A673 (cell line): ENCODE measurements around the gene FGF7. TPM values are rescaled to one million over a fixed set of nuclear protein-coding genes. Genes with fewer than 3 reads are reported as not detected.

Experiments
- BruUV-seq: library from RNA; stranded (reverse); fragments of 400-500 nt; replicated peaks from 2 replicates; lab custom pipeline; 2021; lab: Mats Ljungman, UMichigan
- CTCF ChIA-PET: fragments of 300-600 bp; sonication (Branson Sonifier 250); formaldehyde crosslinking; loops from one replicate; lab custom pipeline; 2022; ENCODE audit warnings: antibody characterized with exemption; lab: Charles Lee
- POLR2A ChIA-PET: fragments of 300-600 bp; sonication (Branson Sonifier 250); formaldehyde crosslinking; loops from one replicate; lab custom pipeline; 2022; ENCODE audit warnings: antibody characterized with exemption; ENCODE audit not compliant: low non-redundant PET; lab: Charles Lee
- DNase-seq: peaks from one replicate; pipeline ENCODE4 v3.0.0-alpha.2; 2015; ENCODE audit warnings: low spot score
- H3K27ac ChIP-seq: fragments of 200-600 bp; sonication (generic); 2 replicates; pipeline ENCODE4 v1.5.1; 2016; ENCODE audit warnings: mixed run types, low read depth, mild to moderate bottlenecking, mixed read lengths, antibody characterized with exemption, low read length; ENCODE audit not compliant: poor library complexity, severe bottlenecking
- H3K27me3 ChIP-seq: fragments of 200-600 bp; sonication (generic); replicated peaks from 2 replicates; pipeline ENCODE4 v1.6.1; 2017; ENCODE audit warnings: mixed run types, low read depth, mild to moderate bottlenecking, mixed read lengths, antibody characterized with exemption, low read length; ENCODE audit not compliant: insufficient read depth, poor library complexity
- H3K36me3 ChIP-seq: fragments of 200-600 bp; sonication (generic); 2 replicates; pipeline ENCODE4 v1.6.1; 2016; ENCODE audit warnings: mixed run types, mild to moderate bottlenecking, mixed read lengths, antibody characterized with exemption, low read length; ENCODE audit not compliant: insufficient read depth, poor library complexity, severe bottlenecking
- H3K4me1 ChIP-seq: fragments of 200-600 bp; sonication (generic); 2 replicates; pipeline ENCODE4 v1.6.1; 2017; ENCODE audit warnings: mixed run types, mild to moderate bottlenecking, mixed read lengths, antibody characterized with exemption, low read length; ENCODE audit not compliant: insufficient read depth, poor library complexity, severe bottlenecking
- H3K4me3 ChIP-seq: fragments of 200-600 bp; sonication (generic); 2 replicates; pipeline ENCODE4 v1.5.1; 2016; ENCODE audit warnings: low read depth, mixed run types, mild to moderate bottlenecking, mixed read lengths, low read length; ENCODE audit not compliant: poor library complexity, severe bottlenecking
- H3K9me3 ChIP-seq: fragments of 200-600 bp; sonication (generic); 2 replicates; pipeline ENCODE4 v1.6.1; 2016; ENCODE audit warnings: mixed run types, low read depth, mild to moderate bottlenecking, mixed read lengths, antibody characterized with exemption, low read length; ENCODE audit not compliant: poor library complexity, severe bottlenecking
- EZH2 ChIP-seq: fragments of 200-600 bp; sonication (generic); IDR thresholded peaks from 2 replicates; pipeline ENCODE4 v1.6.1; 2017; ENCODE audit warnings: borderline replicate concordance, low read depth, mild to moderate bottlenecking, mixed read lengths, antibody characterized with exemption, low read length; ENCODE audit not compliant: poor library complexity, severe bottlenecking
- intact Hi-C: fragments of 100-400 bp; cut with micrococcal nuclease; formaldehyde crosslinking; loops from one replicate; pipeline ENCODE4 v1.10.0; 2022; ENCODE audit not compliant: unreplicated experiment
- total RNA-seq: library from RNA; stranded (reverse); gene quantifications from 2 replicates; pipeline ENCODE4 v1.2.3, GENCODE V29; 2021
- TF ChIP-seq, protein P1 (sequence below): fragments of 300-800, 200-600 bp; sonication (generic); conservative IDR thresholded peaks from 2 replicates; pipeline ENCODE4 v1.5.1; 2017; ENCODE audit warnings: low read depth, mild to moderate bottlenecking, antibody characterized with exemption, low read length, moderate library complexity, mixed read lengths

Gene FGF7
- total RNA-seq, 1 experiment from 2014 or later = not detected

DNA sequence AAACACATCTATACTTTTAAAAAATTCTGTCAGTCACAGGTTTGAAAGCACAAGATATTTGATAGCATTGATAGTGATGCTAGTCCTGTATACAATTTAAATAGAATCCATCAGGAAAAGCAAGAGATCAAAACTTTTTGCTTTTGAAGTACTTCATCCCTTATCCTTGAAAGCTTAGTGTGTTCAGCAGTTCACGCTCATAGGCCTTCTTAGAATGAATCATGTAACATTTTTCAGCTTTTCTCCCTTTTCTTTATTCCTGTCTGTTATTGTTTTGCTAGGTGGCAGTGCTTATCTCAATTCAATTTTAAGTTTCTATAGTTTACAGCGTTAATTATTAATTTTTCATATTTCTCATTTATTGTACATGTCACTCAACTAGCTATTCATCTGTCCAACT, 69.1 kb downstream of the FGF7 start:
- no peak for DNase-seq
- no TSS peak for BruUV-seq
- Histone ChIP-seq H3K27me3 (no peaks in the 10 kb centered on the region), H3K27ac (no peak overlapping the region), H3K4me1 (no peaks in the 10 kb centered on the region), H3K9me3 (no peaks in the 10 kb centered on the region), H3K36me3 (no peaks in the 10 kb centered on the region), H3K4me3 (no peak overlapping the region)
- ChIA-PET CTCF (no interaction called here), POLR2A (no interaction called here)
- intact Hi-C loops = no loop called here
- TF ChIP-seq, protein P1, sequence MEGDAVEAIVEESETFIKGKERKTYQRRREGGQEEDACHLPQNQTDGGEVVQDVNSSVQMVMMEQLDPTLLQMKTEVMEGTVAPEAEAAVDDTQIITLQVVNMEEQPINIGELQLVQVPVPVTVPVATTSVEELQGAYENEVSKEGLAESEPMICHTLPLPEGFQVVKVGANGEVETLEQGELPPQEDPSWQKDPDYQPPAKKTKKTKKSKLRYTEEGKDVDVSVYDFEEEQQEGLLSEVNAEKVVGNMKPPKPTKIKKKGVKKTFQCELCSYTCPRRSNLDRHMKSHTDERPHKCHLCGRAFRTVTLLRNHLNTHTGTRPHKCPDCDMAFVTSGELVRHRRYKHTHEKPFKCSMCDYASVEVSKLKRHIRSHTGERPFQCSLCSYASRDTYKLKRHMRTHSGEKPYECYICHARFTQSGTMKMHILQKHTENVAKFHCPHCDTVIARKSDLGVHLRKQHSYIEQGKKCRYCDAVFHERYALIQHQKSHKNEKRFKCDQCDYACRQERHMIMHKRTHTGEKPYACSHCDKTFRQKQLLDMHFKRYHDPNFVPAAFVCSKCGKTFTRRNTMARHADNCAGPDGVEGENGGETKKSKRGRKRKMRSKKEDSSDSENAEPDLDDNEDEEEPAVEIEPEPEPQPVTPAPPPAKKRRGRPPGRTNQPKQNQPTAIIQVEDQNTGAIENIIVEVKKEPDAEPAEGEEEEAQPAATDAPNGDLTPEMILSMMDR = no peak
- TF ChIP-seq EZH2 = no peak

DNA sequence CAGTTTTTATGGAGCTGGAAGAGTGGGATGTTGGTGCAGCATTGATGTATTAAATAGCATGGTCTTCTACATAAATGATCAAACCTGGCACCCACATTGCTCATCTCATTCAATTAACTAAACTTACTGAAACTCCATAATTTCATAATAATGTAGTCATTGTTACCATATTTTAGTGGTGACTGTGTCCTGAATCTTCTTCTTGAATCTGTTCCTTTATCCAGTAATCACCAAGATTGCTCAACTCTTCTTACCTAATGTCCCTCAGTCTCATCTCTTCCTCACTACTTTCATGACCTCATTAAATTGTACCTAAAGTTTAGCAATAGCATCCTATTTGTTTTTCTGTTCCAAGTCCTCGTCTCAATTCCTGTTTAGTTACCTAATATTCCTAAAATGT, 69.8 kb downstream of the FGF7 start:
- Histone ChIP-seq H3K4me1 (no peaks in the 10 kb centered on the region), H3K27ac (no peak overlapping the region), H3K4me3 (no peak overlapping the region), H3K27me3 (no peaks in the 10 kb centered on the region), H3K9me3 (no peaks in the 10 kb centered on the region), H3K36me3 (no peaks in the 10 kb centered on the region)
- no TSS peak for BruUV-seq
- no peak for TF ChIP-seq EZH2
- TF ChIP-seq, protein P1 = no peak
- CTCF ChIA-PET = no interaction called here
- POLR2A ChIA-PET = no interaction called here
- DNase-seq = no peak
- intact Hi-C loops = no loop called here

DNA sequence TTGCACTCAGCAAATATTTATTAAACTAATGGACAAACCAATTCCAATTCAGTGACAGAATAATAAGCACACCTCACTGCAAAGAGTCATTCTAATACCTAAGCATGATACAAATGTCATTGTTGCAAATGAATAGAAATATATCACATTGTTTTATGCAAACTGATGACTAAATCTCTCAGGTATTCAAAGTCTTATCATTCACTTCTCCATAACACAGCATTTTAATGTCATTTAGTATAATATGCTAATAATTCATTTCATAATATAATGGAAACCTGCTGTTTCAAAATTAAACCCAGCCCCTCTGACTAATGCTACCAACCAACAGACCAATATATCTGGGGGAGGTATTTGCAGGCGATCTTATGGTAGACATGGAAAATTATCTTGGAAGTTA, 71.8 kb downstream of the FGF7 start:
- no peaks in the 10 kb centered on the region for H3K27me3 ChIP-seq
- BruUV-seq = no TSS peak
- H3K27ac ChIP-seq = no peak overlapping the region
- no peaks in the 10 kb centered on the region for H3K9me3 ChIP-seq
- ChIA-PET CTCF (no interaction called here), POLR2A (no interaction called here)
- no peaks in the 10 kb centered on the region for H3K4me1 ChIP-seq
- intact Hi-C loops = no loop called here
- no peak overlapping the region for H3K4me3 ChIP-seq
- DNase-seq = no peak
- no peak for TF ChIP-seq EZH2
- TF ChIP-seq, protein P1 = no peak
- no peaks in the 10 kb centered on the region for H3K36me3 ChIP-seq
